K562 (cell line): ENCODE results near the gene ANXA2. TPM values are rescaled to one million over a fixed set of nuclear protein-coding genes. Genes with fewer than 3 reads are reported as not detected.

Experiments used
- ATAC-seq: fragments of 200-7000 bp; cut with Tn5 transposase; 3 replicates; pipeline ENCODE4 v1.9.1; 2020; ENCODE audit warnings: moderate library complexity
- BruUV-seq: library from RNA; stranded (reverse); fragments of 400-500 nt; replicated peaks from 2 replicates; lab custom pipeline; 2021; lab: Mats Ljungman, UMichigan
- CTCF ChIA-PET: fragments of 300-600 bp; formaldehyde crosslinking; extraction: SDS; loops from one replicate; lab custom pipeline; 2021; ENCODE audit warnings: low intra/inter-chr PET ratio; lab: Yijun Ruan, JAX
- POLR2A ChIA-PET: fragments of 300-600, 350-650 bp; sonication (Branson Sonifier 250); formaldehyde crosslinking; extraction: SDS; loops from one replicate; lab custom pipeline; 2021; ENCODE audit warnings: antibody characterized with exemption, inconsistent platforms; lab: Yijun Ruan, JAX
- DNase-seq, 4 experiments: peaks; one replicate each; pipeline versions ENCODE4 v3.0.0 to v3.0.0-alpha.2; 2011 to 2018; ENCODE audit warnings: low spot score in 3 of 4, mixed read lengths in 3 of 4; ENCODE audit errors: extremely low read depth in 1 of 4
- FAIRE-seq: peaks from 2 replicates; lab custom pipeline; 2011; peaks lifted over from hg19 to GRCh38; lab: Jason Lieb, UNC
- H2AFZ ChIP-seq: 2 replicates; pipeline ENCODE4 v1.6.0; 2011; ENCODE audit warnings: low read depth, low read length, control low read depth, inconsistent platforms
- H3K27ac ChIP-seq: fragments of 200-600 bp; 3 replicates; pipeline ENCODE4 v1.8.0; 2011; ENCODE audit warnings: low read depth, mild to moderate bottlenecking, control low read depth, inconsistent platforms, low read length, moderate library complexity, mixed read lengths; ENCODE audit errors: extremely low read depth
- H3K27me3 ChIP-seq, 2 experiments: fragments of 300-600 bp in 1 of 2; 2 replicates in 1 of 2; 3 replicates in 1 of 2; pipeline versions ENCODE4 v1.6.0 to v1.8.0; 2011; ENCODE audit warnings: inconsistent platforms in 2 of 2, low read length in 2 of 2, mild to moderate bottlenecking in 1 of 2, mixed read lengths in 1 of 2, moderate library complexity in 1 of 2; ENCODE audit not compliant: control insufficient read depth in 2 of 2, insufficient read depth in 2 of 2
- H3K36me3 ChIP-seq: fragments of 300-600 bp; 3 replicates; pipeline ENCODE4 v1.8.0; 2011; ENCODE audit warnings: mild to moderate bottlenecking, low read length, inconsistent platforms; ENCODE audit not compliant: control insufficient read depth, insufficient read depth
- H3K4me1 ChIP-seq, 2 experiments: fragments of 200-600 bp in 1 of 2; replicated peaks in 1 of 2; 2 replicates in 1 of 2; 3 replicates in 1 of 2; pipeline versions ENCODE4 v1.5.1 to v1.8.0; 2011; ENCODE audit warnings: inconsistent platforms in 2 of 2, low read length in 2 of 2, mild to moderate bottlenecking in 1 of 2, mixed read lengths in 1 of 2, moderate library complexity in 1 of 2; ENCODE audit not compliant: control insufficient read depth in 2 of 2, insufficient read depth in 2 of 2
- H3K4me2 ChIP-seq: 2 replicates; pipeline ENCODE4 v1.6.1; 2011; ENCODE audit warnings: low read length, control low read depth, inconsistent platforms, mixed read lengths; ENCODE audit not compliant: insufficient read depth
- H3K4me3 ChIP-seq: fragments of 200-600 bp; sonication (generic), shearing (Covaris generic); 2 replicates; pipeline ENCODE4 v1.5.1; 2016; ENCODE audit warnings: control low read depth, inconsistent platforms
- H3K79me2 ChIP-seq: fragments of 200-600 bp; 3 replicates; pipeline ENCODE4 v1.8.0; 2011; ENCODE audit warnings: low read length, inconsistent platforms; ENCODE audit not compliant: control insufficient read depth, insufficient read depth
- H3K9ac ChIP-seq, 2 experiments: 2 replicates each; pipeline versions ENCODE4 v1.6.0 to v1.6.1; 2011; ENCODE audit warnings: low read depth in 2 of 2, low read length in 2 of 2, control low read depth in 1 of 2, inconsistent platforms in 1 of 2, mild to moderate bottlenecking in 1 of 2, mixed read lengths in 1 of 2; ENCODE audit not compliant: insufficient read depth in 1 of 2
- H3K9me1 ChIP-seq: one replicate; pipeline ENCODE4 v1.6.0; 2011; ENCODE audit warnings: inconsistent platforms, mild to moderate bottlenecking, low read length, moderate library complexity; ENCODE audit not compliant: control insufficient read depth, insufficient read depth
- H3K9me3 ChIP-seq: replicated peaks from 2 replicates; pipeline ENCODE4 v1.5.1; 2011; ENCODE audit warnings: low read depth, low read length, inconsistent platforms; ENCODE audit not compliant: control insufficient read depth, insufficient read depth
- H4K20me1 ChIP-seq: replicated peaks from 2 replicates; pipeline ENCODE4 v1.6.1; 2011; ENCODE audit warnings: low read length, inconsistent platforms, mixed read lengths; ENCODE audit not compliant: control insufficient read depth, insufficient read depth
- CBX8 ChIP-seq: fragments of 200-600 bp; sonication (generic); IDR thresholded peaks from 2 replicates; pipeline ENCODE4 v1.6.1; 2012; ENCODE audit warnings: borderline replicate concordance, mixed run types, low read depth, mild to moderate bottlenecking, moderate library complexity, mixed read lengths, low read length, control low read depth, inconsistent platforms; ENCODE audit not compliant: poor library complexity, severe bottlenecking; ENCODE audit errors: extremely low read depth
- HDGF ChIP-seq: fragments of 450-650 bp; IDR thresholded peaks from 2 replicates; pipeline ENCODE4 v1.6.1; 2016
- HSF4 ChIP-seq: fragments of 250-450 bp; sonication (Bioruptor Pico); IDR thresholded peaks from 2 replicates; pipeline ENCODE4 v2.1.2; 2022; ENCODE audit warnings: mild to moderate bottlenecking, moderate library complexity, borderline replicate concordance
- KAT7 ChIP-seq: sonication (generic); formaldehyde crosslinking; IDR thresholded peaks from 2 replicates; pipeline ENCODE4 v1.8.0; 2022; ENCODE audit warnings: missing genetic modification reagents, mild to moderate bottlenecking, borderline replicate concordance
- POLR2AphosphoS2 ChIP-seq: IDR thresholded peaks from 2 replicates; pipeline ENCODE4 v1.6.1; 2012; ENCODE audit warnings: low read length, improper control_type of control experiment
- STAG1 ChIP-seq: sonication (generic); formaldehyde crosslinking; IDR thresholded peaks from 2 replicates; pipeline ENCODE4 v1.5.0; 2020; ENCODE audit warnings: missing genetic modification reagents, borderline replicate concordance
- ZNF354B ChIP-seq: fragments of 250-450 bp; sonication (Bioruptor Pico); IDR thresholded peaks from 2 replicates; pipeline ENCODE4 v1.4.0; 2020
- ZNF75A ChIP-seq: fragments of 450-650 bp; formaldehyde crosslinking; IDR thresholded peaks from 2 replicates; pipeline ENCODE4 v1.4.0; 2020; ENCODE audit warnings: mild to moderate bottlenecking
- WGBS: fragments of 100-300 bp; shearing (Covaris generic); methylation state at CpG from one replicate; pipeline ENCODE4 v1.1.6; 2016; ENCODE audit warnings: low coverage, mixed read lengths; ENCODE audit not compliant: insufficient coverage; ENCODE audit errors: missing lambda C conversion rate; 5-methylcytosine and 5-hydroxymethylcytosine counted together
- in situ Hi-C: fragments of 300-500 bp; cut with MboI; formaldehyde crosslinking; loops from 4 replicates; pipeline ENCODE4 v1.15.0; 2018; ENCODE audit warnings: inconsistent platforms, mixed read lengths
- intact Hi-C: fragments of 100-400 bp; cut with micrococcal nuclease; formaldehyde crosslinking; loops from 2 replicates; pipeline ENCODE4 v1.14.2; 2022
- polyA plus RNA-seq, 8 experiments: library from polyadenylated mRNA; depleted of rRNA in 4 of 8; stranded (reverse) in 5 of 8; unstranded in 3 of 8; fragments of >200 nt; fragmentation: Nextera tagmentation in 2 of 8; fragmentation: Illumina TruSeq in 1 of 8; extraction: Ambion mirVana in 2 of 8; extraction: Trizol in 1 of 8; gene quantifications; 2 replicates each; pipeline versions ENCODE4 v1.2.1 to v1.2.3, GENCODE V29; 2011 to 2014; ENCODE audit warnings: inconsistent platforms in 1 of 8, missing spikeins in 1 of 8
- total RNA-seq, 7 experiments: library from RNA; depleted of rRNA in 6 of 7; stranded (reverse); fragments of >200 nt in 6 of 7; fragmentation: Illumina TruSeq in 2 of 7; extraction: Trizol in 2 of 7; gene quantifications; 2 replicates each; pipeline versions ENCODE4 v1.2.1 to v1.2.3, GENCODE V29; 2011 to 2021; ENCODE audit warnings: low replicate concordance in 1 of 7

ANXA2 gene
- total and polyA plus RNA-seq, 9 of the 15 experiments (the other 6 are each of a cell fraction or from before 2014, with no cell fraction given), result 301 to 1,102 (median 452) TPM

- H3K27ac ChIP-seq, result no peak overlapping the region
- no peak for FAIRE-seq
- peaks cover 31% of the 10 kb centered on the region; the same call in 2 of the 3 replicates for H3K36me3 ChIP-seq
- no peaks in the 10 kb centered on the region for H3K27me3 ChIP-seq
- TF ChIP-seq HSF4 (CRISPR knock-in tag), result no peak
- TF ChIP-seq ZNF354B (CRISPR knock-in tag), result no peak
- TF ChIP-seq HDGF, result no peak
- no peak for TF ChIP-seq POLR2AphosphoS2
- no peak for TF ChIP-seq CBX8
- TF ChIP-seq ZNF75A, result no peak
- TF ChIP-seq STAG1 (CRISPR knock-in tag), result no peak
- no peak for TF ChIP-seq KAT7 (CRISPR knock-in tag)
- TF ChIP-seq, all 486 proteins: peak for 0
- H3K9ac ChIP-seq, result no peak overlapping the region
- intact Hi-C loops, result no loop called here
- ChIA-PET CTCF (no interaction called here), POLR2A (interaction anchor here (1.0 kb wide), 1 partner anchor 9 kb away, joined by 3 read pairs; no protein-coding TSS in a partner anchor)
- ATAC-seq (no peak), DNase-seq (no peak)
- no peak overlapping the region for H2AFZ ChIP-seq
- H3K4me1 ChIP-seq, result peaks cover 12 to 32% of the 10 kb centered on the region in 2 experiments; a peak in 4 of 5 replicates
- no peak overlapping the region for H3K4me3 ChIP-seq
- no peaks in the 10 kb centered on the region for H3K9me3 ChIP-seq
- no peak overlapping the region for H3K4me2 ChIP-seq
- no TSS peak for BruUV-seq
- 92% methylated on average over 1 of the region's 1 CpG for WGBS
- H4K20me1 ChIP-seq, result no peaks in the 10 kb centered on the region
- no peaks in the 10 kb centered on the region for H3K79me2 ChIP-seq
- no peaks in the 10 kb centered on the region for H3K9me1 ChIP-seq
- in situ Hi-C loops, result no loop called here
These were observed 23.8 kb upstream of the ANXA2 start for GRCh38 chr15:60421544-60421943.
